CD14-positive monocyte (primary cell): ENCODE results near the gene PEX5L. TPM values are rescaled to one million over a fixed set of nuclear protein-coding genes. Genes with fewer than 3 reads are reported as not detected.

Experiments
- DNase-seq, 3 donors: peaks; one replicate each; pipeline ENCODE4 v3.0.0-alpha.2; 2011 to 2022
- H2AFZ ChIP-seq: 2 replicates; pipeline ENCODE4 v1.6.0; 2012; ENCODE audit warnings: mild to moderate bottlenecking, low read depth, low read length, inconsistent platforms; ENCODE audit not compliant: insufficient read depth, poor library complexity, severe bottlenecking
- H3K27ac ChIP-seq, 2 donors: 1 replicate in 1 of 2; 2 replicates in 1 of 2; pipeline ENCODE4 v1.5.1; 2012 to 2013; ENCODE audit warnings: low read length in 2 of 2, control low read depth in 1 of 2, inconsistent platforms in 1 of 2, low read depth in 1 of 2, mild to moderate bottlenecking in 1 of 2
- H3K27me3 ChIP-seq, 2 donors: one replicate each; pipeline versions ENCODE4 v1.6.0 to v1.6.1; 2011 to 2013; ENCODE audit warnings: low read length in 2 of 2; ENCODE audit not compliant: control insufficient read depth in 2 of 2, insufficient read depth in 2 of 2
- H3K36me3 ChIP-seq, 2 donors: replicated peaks in 1 of 2; 1 replicate in 1 of 2; 2 replicates in 1 of 2; pipeline versions ENCODE4 v1.5.1 to v1.6.1; 2012 to 2013; ENCODE audit warnings: low read length in 2 of 2, control low read depth in 1 of 2, inconsistent platforms in 1 of 2, mild to moderate bottlenecking in 1 of 2; ENCODE audit not compliant: insufficient read depth in 2 of 2, control insufficient read depth in 1 of 2
- H3K4me1 ChIP-seq, 2 donors: 1 replicate in 1 of 2; 2 replicates in 1 of 2; pipeline versions ENCODE4 v1.5.1 to v1.6.1; 2012 to 2013; ENCODE audit warnings: low read length in 2 of 2, control low read depth in 1 of 2, inconsistent platforms in 1 of 2, mild to moderate bottlenecking in 1 of 2, moderate library complexity in 1 of 2; ENCODE audit not compliant: insufficient read depth in 2 of 2, control insufficient read depth in 1 of 2
- H3K4me2 ChIP-seq: replicated peaks from 2 replicates; pipeline ENCODE3; 2012; ENCODE audit warnings: low read length, moderate library complexity, mild to moderate bottlenecking; ENCODE audit not compliant: poor library complexity, severe bottlenecking; ENCODE audit errors: extremely low read depth
- H3K4me3 ChIP-seq, 3 experiments: fragments of 200-600 bp in 1 of 3; sonication (generic) in 1 of 3; replicated peaks in 1 of 3; 1 replicate in 2 of 3; 2 replicates in 1 of 3; pipeline ENCODE4 v1.5.1; 2011 to 2013; ENCODE audit warnings: low read length in 3 of 3, mild to moderate bottlenecking in 3 of 3, control low read depth in 2 of 3, low read depth in 2 of 3, inconsistent platforms in 1 of 3, moderate library complexity in 1 of 3
- H3K79me2 ChIP-seq: 2 replicates; pipeline ENCODE4 v1.6.0; 2012; ENCODE audit warnings: mild to moderate bottlenecking, control low read depth, inconsistent platforms, low read length, moderate library complexity; ENCODE audit not compliant: insufficient read depth
- H3K9ac ChIP-seq: 2 replicates; pipeline ENCODE4 v1.6.0; 2017; ENCODE audit warnings: low read length, mild to moderate bottlenecking; ENCODE audit not compliant: insufficient read depth, poor library complexity, severe bottlenecking
- H3K9me3 ChIP-seq, 2 donors: replicated peaks in 1 of 2; 1 replicate in 1 of 2; 2 replicates in 1 of 2; pipeline versions ENCODE4 v1.5.1 to v1.6.1; 2012 to 2013; ENCODE audit warnings: low read length in 2 of 2, control low read depth in 1 of 2; ENCODE audit not compliant: control insufficient read depth in 1 of 2, insufficient read depth in 1 of 2
- H4K20me1 ChIP-seq: 2 replicates; pipeline ENCODE4 v1.6.0; 2012; ENCODE audit warnings: mild to moderate bottlenecking, low read length, control low read depth, moderate library complexity; ENCODE audit not compliant: insufficient read depth
- H3K27ac Mint-ChIP-seq, 7 donors: one replicate each; pipeline ENCODE4 v1.8.0; 2020; ENCODE audit warnings: mild to moderate bottlenecking in 7 of 7, mixed read lengths in 7 of 7, moderate library complexity in 6 of 7, inconsistent platforms in 2 of 7
- H3K27me3 Mint-ChIP-seq, 3 donors: one replicate each; pipeline ENCODE4 v1.8.0; 2021 to 2022; ENCODE audit warnings: low read depth in 3 of 3, mild to moderate bottlenecking in 3 of 3, mixed read lengths in 3 of 3, moderate library complexity in 3 of 3, inconsistent platforms in 1 of 3
- H3K36me3 Mint-ChIP-seq, 2 donors: one replicate each; pipeline ENCODE4 v1.8.0; 2020; ENCODE audit warnings: mixed read lengths in 2 of 2, inconsistent platforms in 1 of 2, mild to moderate bottlenecking in 1 of 2
- H3K4me1 Mint-ChIP-seq: one replicate; pipeline ENCODE4 v1.8.0; 2020; ENCODE audit warnings: mild to moderate bottlenecking, mixed read lengths
- H3K4me3 Mint-ChIP-seq, 2 donors: one replicate each; pipeline ENCODE4 v1.8.0; 2020; ENCODE audit warnings: mild to moderate bottlenecking in 2 of 2, mixed read lengths in 2 of 2, moderate library complexity in 1 of 2
- H3K9me3 Mint-ChIP-seq, 7 donors: one replicate each; pipeline ENCODE4 v1.8.0; 2020 to 2022; ENCODE audit warnings: mixed read lengths in 7 of 7, mild to moderate bottlenecking in 6 of 7, moderate library complexity in 6 of 7, inconsistent platforms in 2 of 7
- WGBS: methylation state at CpG from one replicate; pipeline ENCODE4 v1.1.5; 2013; ENCODE audit warnings: missing lambda C conversion rate; ENCODE audit not compliant: insufficient coverage; 5-methylcytosine and 5-hydroxymethylcytosine counted together
- intact Hi-C, 2 donors: fragments of 100-400 bp; cut with micrococcal nuclease; formaldehyde crosslinking; loops; one replicate each; pipeline versions ENCODE4 v1.15.0 to v1.15.1; 2023
- polyA plus RNA-seq, 3 donors: library from polyadenylated mRNA; depleted of rRNA in 1 of 3; unstranded in 2 of 3; stranded (reverse) in 1 of 3; fragments of 300-500 nt in 2 of 3; fragments of >200 nt in 1 of 3; fragmentation: Illumina TruSeq in 2 of 3; gene quantifications; 1 replicate in 2 of 3; 2 replicates in 1 of 3; pipeline ENCODE4 v1.2.3, GENCODE V29; 2012 to 2021
- TF ChIP-seq, protein P1 (sequence below): fragments of 200-600 bp; IDR thresholded peaks from one replicate; pipeline ENCODE4 v1.8.0; 2022; ENCODE audit warnings: antibody characterized with exemption, mild to moderate bottlenecking

The PEX5L gene
- polyA plus RNA-seq, 3 donors, result not detected

DNA sequence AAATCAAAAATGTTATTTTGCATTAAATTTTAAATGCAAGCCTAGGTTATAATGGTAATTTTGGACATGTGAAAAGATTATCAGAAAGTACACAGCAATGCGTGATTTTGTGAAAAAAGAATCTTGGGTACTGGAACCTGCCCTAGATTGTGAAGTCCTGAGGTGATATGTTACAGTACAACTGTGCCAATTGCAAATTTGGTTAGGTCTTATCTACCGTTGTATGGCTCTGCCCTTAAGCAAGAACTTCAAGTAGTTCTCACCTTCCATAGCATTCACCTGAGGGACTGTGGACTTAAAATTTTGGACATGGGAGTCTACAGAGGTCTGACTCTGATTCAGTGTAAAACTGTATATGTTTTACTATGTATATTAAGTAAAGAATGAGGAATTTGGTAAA is 140.2 kb downstream of the PEX5L start:
- no peaks in the 10 kb centered on the region for H3K4me1 ChIP-seq
- no peak overlapping the region for H3K4me3 Mint-ChIP-seq
- no peaks in the 10 kb centered on the region for H3K79me2 ChIP-seq
- H3K27ac ChIP-seq, result no peak overlapping the region
- TF ChIP-seq, protein P1, sequence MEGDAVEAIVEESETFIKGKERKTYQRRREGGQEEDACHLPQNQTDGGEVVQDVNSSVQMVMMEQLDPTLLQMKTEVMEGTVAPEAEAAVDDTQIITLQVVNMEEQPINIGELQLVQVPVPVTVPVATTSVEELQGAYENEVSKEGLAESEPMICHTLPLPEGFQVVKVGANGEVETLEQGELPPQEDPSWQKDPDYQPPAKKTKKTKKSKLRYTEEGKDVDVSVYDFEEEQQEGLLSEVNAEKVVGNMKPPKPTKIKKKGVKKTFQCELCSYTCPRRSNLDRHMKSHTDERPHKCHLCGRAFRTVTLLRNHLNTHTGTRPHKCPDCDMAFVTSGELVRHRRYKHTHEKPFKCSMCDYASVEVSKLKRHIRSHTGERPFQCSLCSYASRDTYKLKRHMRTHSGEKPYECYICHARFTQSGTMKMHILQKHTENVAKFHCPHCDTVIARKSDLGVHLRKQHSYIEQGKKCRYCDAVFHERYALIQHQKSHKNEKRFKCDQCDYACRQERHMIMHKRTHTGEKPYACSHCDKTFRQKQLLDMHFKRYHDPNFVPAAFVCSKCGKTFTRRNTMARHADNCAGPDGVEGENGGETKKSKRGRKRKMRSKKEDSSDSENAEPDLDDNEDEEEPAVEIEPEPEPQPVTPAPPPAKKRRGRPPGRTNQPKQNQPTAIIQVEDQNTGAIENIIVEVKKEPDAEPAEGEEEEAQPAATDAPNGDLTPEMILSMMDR, result no peak
- peaks cover 0 to 3% of the 10 kb centered on the region in 2 donors for H3K27me3 ChIP-seq
- peaks cover 0 to 2% (median 0%) of the 10 kb centered on the region in 7 donors for H3K9me3 Mint-ChIP-seq
- WGBS, result 75% methylated on average over 1 of the region's 2 CpGs
- H3K27ac Mint-ChIP-seq, result no peak overlapping the region
- H3K9me3 ChIP-seq, result no peaks in the 10 kb centered on the region
- peaks cover 1% of the 10 kb centered on the region in 3 donors for H3K27me3 Mint-ChIP-seq
- H3K4me3 ChIP-seq, result no peak overlapping the region
- no peaks in the 10 kb centered on the region for H3K36me3 Mint-ChIP-seq
- no peak overlapping the region for H3K9ac ChIP-seq
- no peak overlapping the region for H3K4me2 ChIP-seq
- intact Hi-C loops, result no loop called here
- DNase-seq, result no peak
- H2AFZ ChIP-seq, result no peak overlapping the region
- H4K20me1 ChIP-seq, result no peaks in the 10 kb centered on the region
- H3K4me1 Mint-ChIP-seq, result no peaks in the 10 kb centered on the region
- no peaks in the 10 kb centered on the region for H3K36me3 ChIP-seq

DNA sequence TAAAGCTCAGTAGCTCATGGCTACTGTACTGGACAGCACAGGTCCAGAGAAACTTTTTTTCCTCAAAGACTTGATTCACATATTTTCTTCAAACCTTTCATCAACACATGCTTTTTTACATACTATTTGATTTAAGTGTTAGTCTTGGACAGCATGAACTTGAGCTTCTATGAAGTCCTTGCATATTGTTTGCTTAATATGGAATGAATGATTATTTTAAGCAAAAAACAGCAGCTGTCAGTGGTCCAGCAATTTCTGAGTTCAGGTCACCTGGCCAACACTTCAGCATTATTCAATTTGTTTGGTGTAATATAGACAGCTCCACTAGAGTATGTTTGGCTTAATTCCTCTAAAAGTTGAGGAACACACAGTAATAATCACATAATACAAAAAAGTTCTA is 141.4 kb downstream of the PEX5L start:
- H3K27me3 Mint-ChIP-seq, result peaks cover 1% of the 10 kb centered on the region in 3 donors
- no peaks in the 10 kb centered on the region for H3K4me1 ChIP-seq
- TF ChIP-seq, protein P1, result no peak

More for the DNA sequence above, 141.4 kb downstream of the PEX5L start:
- Mint-ChIP-seq H3K36me3 (no peaks in the 10 kb centered on the region), H3K27ac (no peak overlapping the region), H3K4me1 (no peaks in the 10 kb centered on the region), H3K9me3 (peaks cover 0 to 2% (median 0%) of the 10 kb centered on the region in 7 donors), H3K4me3 (no peak overlapping the region)
- H3K27ac ChIP-seq, result no peak overlapping the region
- no peak overlapping the region for H3K4me3 ChIP-seq
- H3K36me3 ChIP-seq, result no peaks in the 10 kb centered on the region
- no peak overlapping the region for H3K9ac ChIP-seq
- H3K4me2 ChIP-seq, result no peak overlapping the region
- DNase-seq, result no peak
- intact Hi-C loops, result no loop called here
- no peaks in the 10 kb centered on the region for H3K79me2 ChIP-seq
- H3K9me3 ChIP-seq, result no peaks in the 10 kb centered on the region
- H3K27me3 ChIP-seq, result peaks cover 0 to 3% of the 10 kb centered on the region in 2 donors
- no peak overlapping the region for H2AFZ ChIP-seq
- no peaks in the 10 kb centered on the region for H4K20me1 ChIP-seq
